K562 (cell line): Measurements from ENCODE around the gene GYS1. TPM values are rescaled to one million over a fixed set of nuclear protein-coding genes. Genes with fewer than 3 reads are reported as not detected.

ENCODE experiments used
- ATAC-seq: fragments of 200-7000 bp; cut with Tn5 transposase; 3 replicates; pipeline ENCODE4 v1.9.1; 2020; ENCODE audit warnings: moderate library complexity
- BruUV-seq: library from RNA; stranded (reverse); fragments of 400-500 nt; replicated peaks from 2 replicates; lab custom pipeline; 2021; lab: Mats Ljungman, UMichigan
- CTCF ChIA-PET: fragments of 300-600 bp; formaldehyde crosslinking; extraction: SDS; loops from one replicate; lab custom pipeline; 2021; ENCODE audit warnings: low intra/inter-chr PET ratio; lab: Yijun Ruan, JAX
- POLR2A ChIA-PET: fragments of 300-600, 350-650 bp; sonication (Branson Sonifier 250); formaldehyde crosslinking; extraction: SDS; loops from one replicate; lab custom pipeline; 2021; ENCODE audit warnings: antibody characterized with exemption, inconsistent platforms; lab: Yijun Ruan, JAX
- DNase-seq, 4 experiments: peaks; one replicate each; pipeline versions ENCODE4 v3.0.0 to v3.0.0-alpha.2; 2011 to 2018; ENCODE audit warnings: low spot score in 3 of 4, mixed read lengths in 3 of 4; ENCODE audit errors: extremely low read depth in 1 of 4
- FAIRE-seq: peaks from 2 replicates; lab custom pipeline; 2011; peaks lifted over from hg19 to GRCh38; lab: Jason Lieb, UNC
- H2AFZ ChIP-seq: 2 replicates; pipeline ENCODE4 v1.6.0; 2011; ENCODE audit warnings: low read depth, low read length, control low read depth, inconsistent platforms
- H3K27ac ChIP-seq: fragments of 200-600 bp; 3 replicates; pipeline ENCODE4 v1.8.0; 2011; ENCODE audit warnings: low read depth, mild to moderate bottlenecking, control low read depth, inconsistent platforms, low read length, moderate library complexity, mixed read lengths; ENCODE audit errors: extremely low read depth
- H3K27me3 ChIP-seq, 2 experiments: fragments of 300-600 bp in 1 of 2; 2 replicates in 1 of 2; 3 replicates in 1 of 2; pipeline versions ENCODE4 v1.6.0 to v1.8.0; 2011; ENCODE audit warnings: inconsistent platforms in 2 of 2, low read length in 2 of 2, mild to moderate bottlenecking in 1 of 2, mixed read lengths in 1 of 2, moderate library complexity in 1 of 2; ENCODE audit not compliant: control insufficient read depth in 2 of 2, insufficient read depth in 2 of 2
- H3K36me3 ChIP-seq: fragments of 300-600 bp; 3 replicates; pipeline ENCODE4 v1.8.0; 2011; ENCODE audit warnings: mild to moderate bottlenecking, low read length, inconsistent platforms; ENCODE audit not compliant: control insufficient read depth, insufficient read depth
- H3K4me1 ChIP-seq, 2 experiments: fragments of 200-600 bp in 1 of 2; replicated peaks in 1 of 2; 2 replicates in 1 of 2; 3 replicates in 1 of 2; pipeline versions ENCODE4 v1.5.1 to v1.8.0; 2011; ENCODE audit warnings: inconsistent platforms in 2 of 2, low read length in 2 of 2, mild to moderate bottlenecking in 1 of 2, mixed read lengths in 1 of 2, moderate library complexity in 1 of 2; ENCODE audit not compliant: control insufficient read depth in 2 of 2, insufficient read depth in 2 of 2
- H3K4me2 ChIP-seq: 2 replicates; pipeline ENCODE4 v1.6.1; 2011; ENCODE audit warnings: low read length, control low read depth, inconsistent platforms, mixed read lengths; ENCODE audit not compliant: insufficient read depth
- H3K4me3 ChIP-seq: fragments of 200-600 bp; sonication (generic), shearing (Covaris generic); 2 replicates; pipeline ENCODE4 v1.5.1; 2016; ENCODE audit warnings: control low read depth, inconsistent platforms
- H3K79me2 ChIP-seq: fragments of 200-600 bp; 3 replicates; pipeline ENCODE4 v1.8.0; 2011; ENCODE audit warnings: low read length, inconsistent platforms; ENCODE audit not compliant: control insufficient read depth, insufficient read depth
- H3K9ac ChIP-seq, 2 experiments: 2 replicates each; pipeline versions ENCODE4 v1.6.0 to v1.6.1; 2011; ENCODE audit warnings: low read depth in 2 of 2, low read length in 2 of 2, control low read depth in 1 of 2, inconsistent platforms in 1 of 2, mild to moderate bottlenecking in 1 of 2, mixed read lengths in 1 of 2; ENCODE audit not compliant: insufficient read depth in 1 of 2
- H3K9me1 ChIP-seq: one replicate; pipeline ENCODE4 v1.6.0; 2011; ENCODE audit warnings: inconsistent platforms, mild to moderate bottlenecking, low read length, moderate library complexity; ENCODE audit not compliant: control insufficient read depth, insufficient read depth
- H3K9me3 ChIP-seq: replicated peaks from 2 replicates; pipeline ENCODE4 v1.5.1; 2011; ENCODE audit warnings: low read depth, low read length, inconsistent platforms; ENCODE audit not compliant: control insufficient read depth, insufficient read depth
- H4K20me1 ChIP-seq: replicated peaks from 2 replicates; pipeline ENCODE4 v1.6.1; 2011; ENCODE audit warnings: low read length, inconsistent platforms, mixed read lengths; ENCODE audit not compliant: control insufficient read depth, insufficient read depth
- BHLHE40 ChIP-seq: IDR thresholded peaks from 2 replicates; pipeline ENCODE4 v1.6.1; 2011; ENCODE audit warnings: low read length, improper control_type of control experiment
- CBX5 ChIP-seq: IDR thresholded peaks from 2 replicates; pipeline ENCODE4 v1.6.1; 2014; ENCODE audit warnings: low read depth, borderline replicate concordance
- HDGF ChIP-seq: fragments of 450-650 bp; IDR thresholded peaks from 2 replicates; pipeline ENCODE4 v1.6.1; 2016
- MCM3 ChIP-seq: fragments of 450-650 bp; IDR thresholded peaks from 2 replicates; pipeline ENCODE4 v1.6.1; 2016
- MEIS2 ChIP-seq: fragments of 450-650 bp; IDR thresholded peaks from 2 replicates; pipeline ENCODE4 v1.6.1; 2014; ENCODE audit warnings: mild to moderate bottlenecking; ENCODE audit not compliant: partially characterized antibody
- NFRKB ChIP-seq: fragments of 450-650 bp; IDR thresholded peaks from 2 replicates; pipeline ENCODE4 v1.6.1; 2016; ENCODE audit warnings: low read depth
- RBM15 ChIP-seq: fragments of 200-400 bp; formaldehyde crosslinking; IDR thresholded peaks from 2 replicates; pipeline ENCODE4 v1.6.1; 2018; ENCODE audit warnings: mild to moderate bottlenecking, low read length, moderate library complexity; ENCODE audit not compliant: insufficient read depth
- RREB1 ChIP-seq: fragments of 250-450 bp; sonication (Bioruptor Pico); IDR thresholded peaks from 2 replicates; pipeline ENCODE4 v1.4.0; 2020
- ZNF239 ChIP-seq: fragments of 250-450 bp; sonication (Bioruptor Pico); IDR thresholded peaks from 2 replicates; pipeline ENCODE4 v1.4.0; 2020; ENCODE audit warnings: mild to moderate bottlenecking
- ZNF740 ChIP-seq, 3 experiments: fragments of 200-800 bp in 1 of 3; sonication (Bioruptor generic) in 1 of 3; sonication (generic) in 1 of 3; formaldehyde crosslinking in 1 of 3; IDR thresholded peaks; 2 replicates each; pipeline versions ENCODE4 v1.6.1 to v1.8.0; 2016 to 2022; ENCODE audit warnings: mild to moderate bottlenecking in 2 of 3, missing compliant biosample characterization in 2 of 3, missing genetic modification characterization in 2 of 3, missing genetic modification reagents in 1 of 3
- WGBS: fragments of 100-300 bp; shearing (Covaris generic); methylation state at CpG from one replicate; pipeline ENCODE4 v1.1.6; 2016; ENCODE audit warnings: low coverage, mixed read lengths; ENCODE audit not compliant: insufficient coverage; ENCODE audit errors: missing lambda C conversion rate; 5-methylcytosine and 5-hydroxymethylcytosine counted together
- in situ Hi-C: fragments of 300-500 bp; cut with MboI; formaldehyde crosslinking; loops from 4 replicates; pipeline ENCODE4 v1.15.0; 2018; ENCODE audit warnings: inconsistent platforms, mixed read lengths
- intact Hi-C: fragments of 100-400 bp; cut with micrococcal nuclease; formaldehyde crosslinking; loops from 2 replicates; pipeline ENCODE4 v1.14.2; 2022
- polyA plus RNA-seq, 8 experiments: library from polyadenylated mRNA; depleted of rRNA in 4 of 8; stranded (reverse) in 5 of 8; unstranded in 3 of 8; fragments of >200 nt; fragmentation: Nextera tagmentation in 2 of 8; fragmentation: Illumina TruSeq in 1 of 8; extraction: Ambion mirVana in 2 of 8; extraction: Trizol in 1 of 8; gene quantifications; 2 replicates each; pipeline versions ENCODE4 v1.2.1 to v1.2.3, GENCODE V29; 2011 to 2014; ENCODE audit warnings: inconsistent platforms in 1 of 8, missing spikeins in 1 of 8
- total RNA-seq, 7 experiments: library from RNA; depleted of rRNA in 6 of 7; stranded (reverse); fragments of >200 nt in 6 of 7; fragmentation: Illumina TruSeq in 2 of 7; extraction: Trizol in 2 of 7; gene quantifications; 2 replicates each; pipeline versions ENCODE4 v1.2.1 to v1.2.3, GENCODE V29; 2011 to 2021; ENCODE audit warnings: low replicate concordance in 1 of 7
- TF ChIP-seq, protein P1 (sequence below): fragments of 250-450 bp; sonication (Bioruptor Pico); IDR thresholded peaks from 2 replicates; pipeline ENCODE4 v1.9.0; 2021; ENCODE audit warnings: mild to moderate bottlenecking, inconsistent platforms

The GYS1 gene
- total and polyA plus RNA-seq, 9 of the 15 experiments (the other 6 are each of a cell fraction or from before 2014, with no cell fraction given), result 1.9 to 31.1 (median 15.2) TPM

DNA sequence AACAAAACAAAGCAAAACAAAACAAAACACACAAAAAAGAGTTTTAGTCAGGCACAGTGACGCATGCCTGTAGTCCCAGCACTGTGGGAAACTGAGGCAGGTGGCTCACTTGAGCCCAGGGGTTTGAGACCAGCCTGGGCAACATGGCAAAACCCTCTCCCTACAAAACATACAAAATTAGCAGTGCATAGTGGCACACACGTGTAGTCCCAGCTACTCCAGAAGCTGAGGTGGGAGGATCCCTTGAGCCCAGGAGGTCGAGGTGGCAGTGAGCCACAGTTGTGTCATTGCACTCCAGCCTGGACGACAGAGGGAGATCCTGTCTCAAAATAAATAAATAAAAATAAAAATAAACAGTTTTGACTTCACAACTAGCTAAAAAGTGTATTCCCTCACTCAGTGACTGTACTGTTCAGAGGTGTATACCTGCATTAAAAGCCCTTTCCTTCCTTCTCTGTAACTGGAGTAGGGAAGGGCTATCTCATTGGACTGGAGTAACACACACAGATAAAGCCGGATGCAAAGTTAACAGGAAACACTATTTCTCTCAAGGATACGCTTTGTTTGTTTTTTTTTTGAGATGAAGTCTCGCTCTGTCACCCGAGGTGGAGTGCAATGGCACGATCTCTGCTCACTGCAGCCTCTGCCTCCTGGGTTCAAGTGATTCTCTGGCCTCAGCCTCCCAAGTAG, 42.1 kb downstream of the GYS1 start (continued):
- TF ChIP-seq BHLHE40, result 0 out of 2 replicates have a peak, but pooled peaks have one; percentile 14
- TF ChIP-seq ZNF740 (CRISPR knock-in tag; IDR thresholded peaks at IDR 0.05), result no peak
- no peak for TF ChIP-seq ZNF740 (tag; IDR thresholded peaks at IDR 0.05)
- TF ChIP-seq CBX5, result no peak

GRCh38 chr19:48950159-48950558, 43.0 kb downstream of the GYS1 start:
- Histone ChIP-seq H2AFZ (peak overlapping the region; percentile 54), H3K36me3 (no peaks in the 10 kb centered on the region), H3K79me2 (peaks cover 5% of the 10 kb centered on the region), H4K20me1 (no peaks in the 10 kb centered on the region), H3K4me3 (no peak overlapping the region), H3K27me3 (no peaks in the 10 kb centered on the region), H3K9me3 (peaks cover 11% of the 10 kb centered on the region), H3K9me1 (no peaks in the 10 kb centered on the region), H3K9ac (peak overlapping the region; percentile 2 to 47; a peak in 2 of 4 replicates), H3K27ac (peak overlapping the region; percentile 42; the same call in 2 of the 3 replicates), H3K4me1 (peaks cover 27 to 38% of the 10 kb centered on the region in 2 experiments; a peak in 4 of 5 replicates), H3K4me2 (no peak overlapping the region)
- BruUV-seq, result no TSS peak
- DNase-seq (no peak), FAIRE-seq (no peak), ATAC-seq (no peak)
- WGBS, result 57% methylated on average over 3 of the region's 3 CpGs
- intact Hi-C loops, result no loop called here
- in situ Hi-C loops, result no loop called here
- ChIA-PET CTCF (no interaction called here), POLR2A (interaction anchor here (0.6 to 3.7 kb wide), 4 partner anchors 12 to 45 kb away, joined by 3 to 29 read pairs (median 6); partner anchors contain the start of genes DHDH and FTL)
- TF ChIP-seq, protein P1, sequence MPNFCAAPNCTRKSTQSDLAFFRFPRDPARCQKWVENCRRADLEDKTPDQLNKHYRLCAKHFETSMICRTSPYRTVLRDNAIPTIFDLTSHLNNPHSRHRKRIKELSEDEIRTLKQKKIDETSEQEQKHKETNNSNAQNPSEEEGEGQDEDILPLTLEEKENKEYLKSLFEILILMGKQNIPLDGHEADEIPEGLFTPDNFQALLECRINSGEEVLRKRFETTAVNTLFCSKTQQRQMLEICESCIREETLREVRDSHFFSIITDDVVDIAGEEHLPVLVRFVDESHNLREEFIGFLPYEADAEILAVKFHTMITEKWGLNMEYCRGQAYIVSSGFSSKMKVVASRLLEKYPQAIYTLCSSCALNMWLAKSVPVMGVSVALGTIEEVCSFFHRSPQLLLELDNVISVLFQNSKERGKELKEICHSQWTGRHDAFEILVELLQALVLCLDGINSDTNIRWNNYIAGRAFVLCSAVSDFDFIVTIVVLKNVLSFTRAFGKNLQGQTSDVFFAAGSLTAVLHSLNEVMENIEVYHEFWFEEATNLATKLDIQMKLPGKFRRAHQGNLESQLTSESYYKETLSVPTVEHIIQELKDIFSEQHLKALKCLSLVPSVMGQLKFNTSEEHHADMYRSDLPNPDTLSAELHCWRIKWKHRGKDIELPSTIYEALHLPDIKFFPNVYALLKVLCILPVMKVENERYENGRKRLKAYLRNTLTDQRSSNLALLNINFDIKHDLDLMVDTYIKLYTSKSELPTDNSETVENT, result no peak
- TF ChIP-seq MEIS2 (no peak), NFRKB (0 out of 2 replicates have a peak, but pooled peaks have one; percentile 11), ZNF239 (no peak), HDGF (no peak), RREB1 (CRISPR knock-in tag) (no peak), RBM15 (no peak), MCM3 (no peak)
